Fibroblast of the aortic adventitia (primary cell): ENCODE results near the gene MRGPRX2. TPM values are rescaled to one million over a fixed set of nuclear protein-coding genes. Genes with fewer than 3 reads are reported as not detected.

Experiments
- DNase-seq: peaks from one replicate; pipeline ENCODE4 v3.0.0-alpha.2; 2010; ENCODE audit warnings: low read depth
- H3K4me3 ChIP-seq: 2 replicates; pipeline ENCODE4 v1.5.1; 2011; ENCODE audit warnings: low read depth, mild to moderate bottlenecking, control low read depth, low read length, moderate library complexity
- CTCF ChIP-seq: IDR thresholded peaks from 2 replicates; pipeline ENCODE4 v1.5.1; 2011; ENCODE audit warnings: mild to moderate bottlenecking, low read length, control low read depth, inconsistent platforms; ENCODE audit not compliant: insufficient read depth
- total RNA-seq: library from RNA; depleted of rRNA; stranded (reverse); fragments of >200 nt; gene quantifications from 2 replicates; pipeline ENCODE4 v1.2.3, GENCODE V29; 2012; ENCODE audit warnings: low replicate concordance

The MRGPRX2 gene
- total RNA-seq, 1 donor, result not detected

- H3K4me3 ChIP-seq, result no peak overlapping the region
- DNase-seq, result no peak
- no peak for TF ChIP-seq CTCF
Observed at GRCh38 chr11:19013181-19013857, 47.2 kb downstream of the MRGPRX2 start.

- H3K4me3 ChIP-seq, result no peak overlapping the region
- no peak for DNase-seq
- no peak for TF ChIP-seq CTCF
Observed at GRCh38 chr11:19012636-19013035, 47.9 kb downstream of the MRGPRX2 start.

Other genes starting within 250 kb of the MRGPRX2 start
- not detected in 2 replicates for gene MRGPRX1, start 121.3 kb downstream of the MRGPRX2 start, total RNA-seq
- 2.0 and 18.6 TPM in 2 replicates for gene ZDHHC13, start 56.5 kb upstream of the MRGPRX2 start, total RNA-seq
- 0.27 TPM in 1 of 2 replicates, not detected in the other for gene CSRP3, start 141.3 kb upstream of the MRGPRX2 start, total RNA-seq
- 4.4 TPM in 1 of 2 replicates, not detected in the other for gene E2F8, start 180.2 kb upstream of the MRGPRX2 start, total RNA-seq